OCI-LY3 (cell line): Measurements from ENCODE around the gene DUSP5.

Experiments used
- CTCF ChIP-seq: fragments of 200-600, 300-600 bp; sonication (generic); IDR thresholded peaks from 2 replicates; pipeline ENCODE4 v1.5.1; 2014; ENCODE audit warnings: antibody characterized with exemption, low read length, low read depth
- EZH2phosphoT487 ChIP-seq: fragments of 200-600 bp; shearing (Covaris generic); IDR thresholded peaks from 2 replicates; pipeline ENCODE4 v1.6.1; 2018; ENCODE audit warnings: antibody characterized with exemption, mixed run types, low read depth

- TF ChIP-seq CTCF = no peak
- TF ChIP-seq EZH2phosphoT487 = no peak
Measured at GRCh38 chr10:110475722-110476515, 21.8 kb upstream of the DUSP5 start.
